Keratinocyte (primary cell): ENCODE measurements around the gene RIPK1.

Experiments used
- CTCF ChIP-seq, 3 experiments: IDR thresholded peaks in 1 of 3; conservative IDR thresholded peaks in 1 of 3; optimal IDR thresholded peaks in 1 of 3; 2 replicates in 2 of 3; 3 replicates in 1 of 3; pipeline versions ENCODE3 to v1.5.1; 2011; ENCODE audit warnings: low read length in 3 of 3, mild to moderate bottlenecking in 3 of 3, moderate library complexity in 2 of 3, control low read depth in 1 of 3, inconsistent platforms in 1 of 3; ENCODE audit not compliant: insufficient read depth in 2 of 3; ENCODE audit errors: extremely low read depth in 1 of 3
- EZH2 ChIP-seq: IDR thresholded peaks from one replicate; pipeline ENCODE4 v1.6.1; 2012; ENCODE audit warnings: inconsistent platforms, mild to moderate bottlenecking, low read length, moderate library complexity

GRCh38 chr6:3057063-3057770, 11.1 kb upstream of the RIPK1 start:
- TF ChIP-seq CTCF (optimal IDR thresholded peaks at IDR 0.05 in 1 of 3, IDR thresholded peaks at IDR 0.05 in 1 of 3, conservative IDR thresholded peaks at IDR 0.05 in 1 of 3; ENCODE audit: extremely low read depth in 1 of 3, insufficient read depth in 2 of 3, low read length in 3 of 3) (no peak), EZH2 (no peak)
